ENCODE data around the gene UGT3A1.

DNA sequence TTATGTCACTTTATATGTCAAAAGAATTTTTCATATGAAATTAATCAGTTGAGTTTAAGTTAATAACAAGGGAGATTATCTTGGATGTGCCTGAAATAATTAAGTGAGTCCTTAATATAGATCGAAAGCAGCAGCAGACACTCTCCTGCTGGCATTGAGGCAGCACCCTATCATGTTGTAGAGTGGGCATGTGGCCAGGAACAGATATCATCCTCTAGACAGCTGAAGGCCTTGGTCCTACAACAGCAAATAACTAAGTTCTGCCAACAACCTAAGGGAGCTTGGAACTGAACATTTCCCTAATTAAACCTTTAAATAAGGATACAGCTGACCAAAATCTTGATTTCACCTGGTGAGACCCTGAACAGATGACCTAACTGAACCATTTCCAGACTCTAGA lies 25.8 kb upstream of the UGT3A1 start:
- TF ChIP-seq, protein P1, sequence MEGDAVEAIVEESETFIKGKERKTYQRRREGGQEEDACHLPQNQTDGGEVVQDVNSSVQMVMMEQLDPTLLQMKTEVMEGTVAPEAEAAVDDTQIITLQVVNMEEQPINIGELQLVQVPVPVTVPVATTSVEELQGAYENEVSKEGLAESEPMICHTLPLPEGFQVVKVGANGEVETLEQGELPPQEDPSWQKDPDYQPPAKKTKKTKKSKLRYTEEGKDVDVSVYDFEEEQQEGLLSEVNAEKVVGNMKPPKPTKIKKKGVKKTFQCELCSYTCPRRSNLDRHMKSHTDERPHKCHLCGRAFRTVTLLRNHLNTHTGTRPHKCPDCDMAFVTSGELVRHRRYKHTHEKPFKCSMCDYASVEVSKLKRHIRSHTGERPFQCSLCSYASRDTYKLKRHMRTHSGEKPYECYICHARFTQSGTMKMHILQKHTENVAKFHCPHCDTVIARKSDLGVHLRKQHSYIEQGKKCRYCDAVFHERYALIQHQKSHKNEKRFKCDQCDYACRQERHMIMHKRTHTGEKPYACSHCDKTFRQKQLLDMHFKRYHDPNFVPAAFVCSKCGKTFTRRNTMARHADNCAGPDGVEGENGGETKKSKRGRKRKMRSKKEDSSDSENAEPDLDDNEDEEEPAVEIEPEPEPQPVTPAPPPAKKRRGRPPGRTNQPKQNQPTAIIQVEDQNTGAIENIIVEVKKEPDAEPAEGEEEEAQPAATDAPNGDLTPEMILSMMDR (IDR thresholded peaks at IDR 0.05): no peak
- no peak for TF ChIP-seq POLR2A (IDR thresholded peaks at IDR 0.05)
